ENCODE results near the gene ARHGEF4.

ARHGEF4 gene

GRCh38 chr2:131011486-131011885, 174.8 kb downstream of the ARHGEF4 start:
- DNase-seq (ENCODE audit: low read depth, low spot score): no peak

- no peak for DNase-seq (ENCODE audit: low read depth, low spot score)
These were observed 177.4 kb downstream of the ARHGEF4 start for GRCh38 chr2:131014141-131014540.

- DNase-seq (ENCODE audit: low read depth, low spot score): no peak
These were observed 179.1 kb downstream of the ARHGEF4 start for GRCh38 chr2:131015764-131016163.

GRCh38 chr2:131016826-131017741, 180.4 kb downstream of the ARHGEF4 start:
- DNase-seq (ENCODE audit: low read depth, low spot score): no peak

- DNase-seq (ENCODE audit: low read depth, low spot score): no peak
These were observed 186.0 kb downstream of the ARHGEF4 start for GRCh38 chr2:131022731-131023130.

- no peak for DNase-seq (ENCODE audit: low read depth, low spot score)
These were observed 187.0 kb downstream of the ARHGEF4 start for GRCh38 chr2:131023758-131024157.

GRCh38 chr2:131026919-131027318, 190.2 kb downstream of the ARHGEF4 start:
- DNase-seq (ENCODE audit: low read depth, low spot score): no peak

- no peak for DNase-seq (ENCODE audit: low read depth, low spot score)
These were observed 191.1 kb downstream of the ARHGEF4 start for GRCh38 chr2:131027566-131028528.

GRCh38 chr2:131029812-131030211, 193.1 kb downstream of the ARHGEF4 start:
- DNase-seq (ENCODE audit: low read depth, low spot score): no peak

GRCh38 chr2:131030478-131030971, 193.8 kb downstream of the ARHGEF4 start:
- no peak for DNase-seq (ENCODE audit: low read depth, low spot score)

GRCh38 chr2:131031431-131031841, 194.7 kb downstream of the ARHGEF4 start:
- no peak for DNase-seq (ENCODE audit: low read depth, low spot score)

GRCh38 chr2:131031875-131032274, 195.2 kb downstream of the ARHGEF4 start:
- no peak for DNase-seq (ENCODE audit: low read depth, low spot score)

GRCh38 chr2:131032393-131032836, 195.7 kb downstream of the ARHGEF4 start:
- DNase-seq (ENCODE audit: low read depth, low spot score): no peak

- DNase-seq (ENCODE audit: low read depth, low spot score): no peak
These were observed 197.0 kb downstream of the ARHGEF4 start for GRCh38 chr2:131033786-131034121.

- DNase-seq (ENCODE audit: low read depth, low spot score): no peak
These were observed 197.7 kb downstream of the ARHGEF4 start for GRCh38 chr2:131034122-131035051.

GRCh38 chr2:131035112-131035825, 198.6 kb downstream of the ARHGEF4 start:
- DNase-seq (ENCODE audit: low read depth, low spot score): no peak

- no peak for DNase-seq (ENCODE audit: low read depth, low spot score)
These were observed 199.1 kb downstream of the ARHGEF4 start for GRCh38 chr2:131035826-131036231.

- DNase-seq (ENCODE audit: low read depth, low spot score): no peak
These were observed 199.6 kb downstream of the ARHGEF4 start for GRCh38 chr2:131036269-131036668.

- DNase-seq (ENCODE audit: low read depth, low spot score): no peak
These were observed 200.1 kb downstream of the ARHGEF4 start for GRCh38 chr2:131036696-131037397.
